Breast epithelium (tissue), 3 donors: ENCODE data around the gene DSG2.

Source experiments
- POLR2A ChIP-seq: fragments of 450-650 bp; IDR thresholded peaks from one replicate; pipeline ENCODE4 v1.6.1; 2016; ENCODE audit warnings: antibody characterized with exemption, mild to moderate bottlenecking, moderate library complexity
- POLR2AphosphoS5 ChIP-seq, 3 donors: sonication (generic); formaldehyde crosslinking; IDR thresholded peaks; one replicate each; pipeline ENCODE4 v1.6.1; 2017; ENCODE audit warnings: antibody characterized with exemption in 3 of 3
- TF ChIP-seq, protein P1 (sequence below), 3 donors: fragments of 450-650 bp; IDR thresholded peaks; one replicate each; pipeline ENCODE4 v1.5.1; 2016 to 2017; ENCODE audit warnings: antibody characterized with exemption in 3 of 3, mild to moderate bottlenecking in 3 of 3, moderate library complexity in 3 of 3

DNA sequence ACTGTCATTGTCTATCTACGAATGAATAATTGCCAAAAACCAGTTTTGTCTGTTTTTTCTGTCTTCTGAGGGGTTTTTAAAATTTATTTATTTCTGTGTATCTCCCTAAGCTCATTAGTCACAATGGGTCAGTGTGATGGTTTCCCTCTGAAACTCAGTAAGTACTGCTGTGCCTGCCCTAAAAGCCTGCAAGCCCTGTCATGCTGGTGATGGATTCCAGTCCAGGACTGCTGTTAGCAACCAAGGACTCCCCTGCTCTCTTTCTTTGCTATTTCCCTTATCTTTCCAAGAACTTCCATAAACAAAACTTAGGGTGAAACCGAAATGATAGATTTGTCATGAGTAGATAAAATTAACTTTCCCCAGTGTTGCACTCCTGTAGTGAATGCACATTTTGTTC, 11.8 kb upstream of the DSG2 start:
- TF ChIP-seq POLR2AphosphoS5 (IDR thresholded peaks at IDR 0.05) (no peak), POLR2A (no peak)
- TF ChIP-seq, protein P1, sequence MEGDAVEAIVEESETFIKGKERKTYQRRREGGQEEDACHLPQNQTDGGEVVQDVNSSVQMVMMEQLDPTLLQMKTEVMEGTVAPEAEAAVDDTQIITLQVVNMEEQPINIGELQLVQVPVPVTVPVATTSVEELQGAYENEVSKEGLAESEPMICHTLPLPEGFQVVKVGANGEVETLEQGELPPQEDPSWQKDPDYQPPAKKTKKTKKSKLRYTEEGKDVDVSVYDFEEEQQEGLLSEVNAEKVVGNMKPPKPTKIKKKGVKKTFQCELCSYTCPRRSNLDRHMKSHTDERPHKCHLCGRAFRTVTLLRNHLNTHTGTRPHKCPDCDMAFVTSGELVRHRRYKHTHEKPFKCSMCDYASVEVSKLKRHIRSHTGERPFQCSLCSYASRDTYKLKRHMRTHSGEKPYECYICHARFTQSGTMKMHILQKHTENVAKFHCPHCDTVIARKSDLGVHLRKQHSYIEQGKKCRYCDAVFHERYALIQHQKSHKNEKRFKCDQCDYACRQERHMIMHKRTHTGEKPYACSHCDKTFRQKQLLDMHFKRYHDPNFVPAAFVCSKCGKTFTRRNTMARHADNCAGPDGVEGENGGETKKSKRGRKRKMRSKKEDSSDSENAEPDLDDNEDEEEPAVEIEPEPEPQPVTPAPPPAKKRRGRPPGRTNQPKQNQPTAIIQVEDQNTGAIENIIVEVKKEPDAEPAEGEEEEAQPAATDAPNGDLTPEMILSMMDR (IDR thresholded peaks at IDR 0.05) = no peak
